Pancreas (tissue), 10 donors: ENCODE data around the gene ZYG11B. TPM values are rescaled to one million over a fixed set of nuclear protein-coding genes. Genes with fewer than 3 reads are reported as not detected.

Experiments used
- ATAC-seq, 4 donors: fragments of 200-7000 bp; cut with Tn5 transposase; one replicate each; pipeline versions ENCODE4 v1.8.0 to v1.9.1; 2020; ENCODE audit warnings: mild to moderate bottlenecking in 4 of 4, moderate library complexity in 4 of 4
- DNase-seq, 6 donors: peaks; one replicate each; pipeline ENCODE4 v3.0.0-alpha.2; 2020
- FAIRE-seq: peaks from 2 replicates; lab custom pipeline; 2012; peaks lifted over from hg19 to GRCh38; lab: Jason Lieb, UNC
- H3K27ac ChIP-seq, 4 donors: fragments of 200-600 bp; sonication (generic); 1 replicate in 3 of 4; 2 replicates in 1 of 4; pipeline versions ENCODE4 v1.5.0 to v1.8.0; 2020
- H3K27me3 ChIP-seq, 4 donors: fragments of 200-600 bp; one replicate each; pipeline ENCODE4 v1.8.0; 2021
- H3K36me3 ChIP-seq, 3 donors: fragments of 200-600 bp; sonication (generic) in 1 of 3; one replicate each; pipeline versions ENCODE4 v1.5.0 to v1.8.0; 2020 to 2021
- H3K4me1 ChIP-seq, 3 donors: fragments of 200-600 bp; one replicate each; pipeline ENCODE4 v1.8.0; 2021
- H3K4me3 ChIP-seq, 4 donors: fragments of 200-600 bp; sonication (generic) in 2 of 4; one replicate each; pipeline versions ENCODE4 v1.5.0 to v1.8.0; 2020 to 2021
- H3K9me3 ChIP-seq, 4 donors: fragments of 200-600 bp; one replicate each; pipeline ENCODE4 v1.8.0; 2021
- CTCF ChIP-seq, 4 donors: fragments of 200-600 bp; sonication (generic) in 3 of 4; IDR thresholded peaks; one replicate each; pipeline versions ENCODE4 v1.5.0 to v1.8.0; 2021; ENCODE audit warnings: antibody characterized with exemption in 4 of 4
- WGBS, 2 donors: extraction: QIAGEN DNeasy Blood & Tissue Kit; methylation state at CpG; one replicate each; pipeline ENCODE4 v1.1.7; 2013; 5-methylcytosine and 5-hydroxymethylcytosine counted together
- intact Hi-C, 3 donors: fragments of 100-400 bp; cut with DNase I; formaldehyde crosslinking; loops; one replicate each; pipeline versions ENCODE4 v1.11.1 to v1.14.2; 2022
- polyA plus RNA-seq, 2 donors: library from polyadenylated mRNA; stranded (reverse); fragments of 200-250 nt; gene quantifications; one replicate each; pipeline ENCODE4 v1.2.3, GENCODE V29; 2013
- total RNA-seq, 6 donors: library from RNA; stranded (reverse); fragmentation: NEBNext Ultra II Directional in 4 of 6; extraction: Animal tissue kit (Norgen Biotek cat#: 25700) in 4 of 6; gene quantifications; one replicate each; pipeline versions ENCODE4 v1.2.1 to v1.2.4, GENCODE V29; 2021 to 2023
- donor health status: healthy with polysubstance abuse.
- donor health status: DM: no; HTN: no; CAD: no; lungs with moderate emphysema.
- donor health status: DM: no; HTN: no; CAD: no.
- donor health status: control.
- donor health status: control.
- donor health status: Bipolar disorder and iron deficiency.
- donor health status: DM: yes; HTN: yes; CAD: no.
- donor health status: DM: no; HTN: no; CAD: no.
- donor health status: DM: no; HTN: no; CAD: no.
- donor health status: DM: yes; HTN: yes; CAD: no.

ZYG11B gene
- total and polyA plus RNA-seq, 8 donors = 3.2 to 12.9 (median 7.2) TPM

DNA sequence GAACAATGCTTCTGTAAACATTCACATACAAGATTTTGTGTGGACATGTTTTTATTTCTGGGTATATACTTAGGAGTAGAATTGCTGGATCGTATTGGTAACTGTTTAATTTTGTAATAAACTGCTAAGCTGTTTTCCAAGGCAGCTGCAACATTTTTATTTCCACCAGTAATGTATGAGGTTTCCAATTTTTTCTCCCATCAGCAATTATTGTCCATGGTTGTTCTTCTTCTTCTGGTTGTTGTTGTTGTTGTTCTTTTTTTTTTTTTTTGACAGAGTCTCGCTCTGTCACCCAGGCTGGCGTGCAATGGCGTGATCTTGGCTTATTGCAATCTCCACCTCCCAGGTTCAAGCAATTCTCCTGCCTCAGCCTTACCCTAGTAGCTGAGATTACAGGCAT is 26.9 kb downstream of the ZYG11B start:
- peaks cover 0 to 6% (median 0%) of the 10 kb centered on the region in 3 donors for H3K36me3 ChIP-seq
- H3K4me3 ChIP-seq = no peak overlapping the region
- 92 to 97% methylated on average over 4 of the region's 4 CpGs for WGBS, 2 donors
- no peak for ATAC-seq
- H3K27ac ChIP-seq = no peak overlapping the region
- H3K4me1 ChIP-seq = peaks cover 0 to 14% (median 9%) of the 10 kb centered on the region in 3 donors
- no peaks in the 10 kb centered on the region for H3K27me3 ChIP-seq
- intact Hi-C loops = no loop called here
- no peaks in the 10 kb centered on the region for H3K9me3 ChIP-seq
- no peak for DNase-seq
- FAIRE-seq = no peak
- no peak for TF ChIP-seq CTCF (IDR thresholded peaks at IDR 0.05)

GRCh38 chr1:52756020-52756419 is 29.8 kb downstream of the ZYG11B start:
- H3K9me3 ChIP-seq = no peaks in the 10 kb centered on the region
- intact Hi-C loops = no loop called here
- FAIRE-seq (no peak), DNase-seq (no peak), ATAC-seq (no peak)
- H3K4me1 ChIP-seq = peaks cover 0 to 14% (median 9%) of the 10 kb centered on the region in 3 donors
- H3K36me3 ChIP-seq = peaks cover 0 to 6% (median 0%) of the 10 kb centered on the region in 3 donors
- H3K4me3 ChIP-seq = no peak overlapping the region
- no peak for TF ChIP-seq CTCF (IDR thresholded peaks at IDR 0.05)
- no peak overlapping the region for H3K27ac ChIP-seq
- no peaks in the 10 kb centered on the region for H3K27me3 ChIP-seq
- 100% methylated on average over 2 of the region's 2 CpGs for WGBS, 2 donors

GRCh38 chr1:52759908-52760307 is 33.7 kb downstream of the ZYG11B start:
- Histone ChIP-seq H3K27me3 (no peaks in the 10 kb centered on the region), H3K9me3 (no peaks in the 10 kb centered on the region), H3K4me3 (no peak overlapping the region), H3K36me3 (peaks cover 0 to 6% (median 0%) of the 10 kb centered on the region in 3 donors), H3K4me1 (no peaks in the 10 kb centered on the region), H3K27ac (no peak overlapping the region)
- FAIRE-seq (no peak), ATAC-seq (no peak), DNase-seq (no peak)
- WGBS, 2 donors = 95 to 98% methylated on average over 10 of the region's 10 CpGs
- TF ChIP-seq CTCF (IDR thresholded peaks at IDR 0.05) = no peak
- intact Hi-C loops = no loop called here

DNA sequence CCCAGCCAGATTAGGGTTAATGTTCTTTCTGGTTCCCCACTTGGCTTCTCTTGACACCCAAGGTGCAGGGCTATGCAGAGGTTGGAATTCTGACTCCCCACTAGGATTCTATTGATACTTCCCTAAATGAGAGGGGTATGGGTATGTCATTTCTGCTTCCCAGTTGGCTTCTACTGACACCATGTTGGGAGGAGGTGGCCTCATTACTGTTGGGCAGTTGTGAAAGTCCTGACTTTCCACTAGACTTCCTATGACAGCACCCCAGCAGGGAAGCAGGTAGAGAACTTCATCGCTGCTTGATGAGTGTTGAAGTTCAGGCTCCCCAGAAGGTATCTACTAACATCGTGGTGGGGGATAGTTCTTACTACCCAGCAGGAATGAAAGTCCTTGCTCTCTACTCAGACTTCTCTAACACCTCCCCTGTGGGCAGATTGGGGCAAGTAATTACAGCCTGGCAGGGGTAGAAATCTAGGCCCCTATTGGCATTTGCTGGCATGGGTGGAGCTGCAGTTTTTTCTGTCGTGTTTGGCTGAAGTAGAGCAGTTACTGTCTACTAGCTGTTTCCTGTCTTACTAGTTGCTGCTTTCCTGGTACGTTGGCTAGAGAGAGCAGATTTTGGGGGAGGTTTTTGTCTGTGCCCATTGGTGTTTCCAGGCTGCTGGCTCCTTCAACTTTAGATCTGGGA is 41.5 kb downstream of the ZYG11B start:
- WGBS, 2 donors = 87 to 88% methylated on average over 4 of the region's 4 CpGs
- Histone ChIP-seq H3K4me3 (no peak overlapping the region), H3K36me3 (peaks cover 0 to 15% (median 0%) of the 10 kb centered on the region in 3 donors), H3K9me3 (no peaks in the 10 kb centered on the region), H3K4me1 (no peaks in the 10 kb centered on the region), H3K27ac (no peak overlapping the region), H3K27me3 (no peaks in the 10 kb centered on the region)
- FAIRE-seq = no peak
- no peak for ATAC-seq
- intact Hi-C loops = no loop called here
- TF ChIP-seq CTCF (IDR thresholded peaks at IDR 0.05) = no peak
- no peak for DNase-seq

DNA sequence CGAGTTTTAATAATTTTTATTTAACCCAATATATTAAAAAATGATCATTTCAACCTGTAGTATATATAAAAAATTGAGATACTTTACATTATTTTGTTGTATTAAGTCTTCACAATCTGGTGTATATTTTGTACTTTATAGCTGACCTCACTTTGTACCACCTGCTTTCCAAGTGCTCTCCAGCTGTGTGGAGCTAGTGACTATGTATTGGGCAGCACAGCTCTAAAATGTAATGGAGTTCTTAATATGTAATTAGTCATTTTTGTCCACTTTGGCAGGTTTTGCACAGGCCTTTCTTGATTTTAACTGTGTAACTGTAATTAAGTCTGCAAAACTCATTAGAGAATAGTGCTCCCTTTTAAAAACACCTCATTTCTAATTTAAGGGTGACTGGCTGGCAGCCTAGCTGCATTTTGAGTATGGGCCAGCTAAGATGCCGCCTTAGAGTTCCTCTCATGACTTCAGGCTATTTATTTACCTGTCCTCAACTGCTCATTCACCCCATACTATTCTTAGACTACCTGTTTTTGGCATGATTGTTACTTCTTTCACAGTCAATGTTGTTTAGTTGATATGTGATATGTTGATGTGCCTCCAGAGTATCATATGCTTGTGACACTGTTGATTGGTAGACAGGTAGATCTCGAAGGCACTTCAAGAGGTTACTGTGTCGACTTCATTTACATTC is 43.2 kb downstream of the ZYG11B start:
- ATAC-seq (no peak), DNase-seq (no peak), FAIRE-seq (no peak)
- no peak overlapping the region for H3K4me3 ChIP-seq
- H3K9me3 ChIP-seq = no peaks in the 10 kb centered on the region
- no peak overlapping the region for H3K27ac ChIP-seq
- H3K27me3 ChIP-seq = no peaks in the 10 kb centered on the region
- H3K36me3 ChIP-seq = peaks cover 0 to 15% (median 0%) of the 10 kb centered on the region in 3 donors
- TF ChIP-seq CTCF (IDR thresholded peaks at IDR 0.05) = no peak
- H3K4me1 ChIP-seq = no peaks in the 10 kb centered on the region
- intact Hi-C loops = no loop called here
- WGBS, 2 donors = 74% methylated on average over 4 of the region's 4 CpGs
